Activated T-helper 1 cell treated with anti-CD3 and anti-CD28 coated beads, Interleukin-12 subunit alpha, Interleukin-12 subunit beta, Interleukin-2, Interleukin-4 antibody, amounts not matched to agents 30 ng/mL and 10 ng/mL and 1 ng/mL, durations not matched to agents 14 hours and 24 hours and 36 hours (primary cell): ENCODE measurements around the gene SF3B3. TPM values are rescaled to one million over a fixed set of nuclear protein-coding genes. Genes with fewer than 3 reads are reported as not detected.
"Not testable (repeated sequence)": the region's sequence is repeated elsewhere in the genome, so short reads cannot be mapped to it uniquely, and the experiment has no call there.

Experiments
- DNase-seq: peaks from one replicate; pipeline ENCODE4 v3.0.0; 2021; ENCODE audit warnings: low spot score
- H3K27ac Mint-ChIP-seq: one replicate; pipeline ENCODE4 v1.8.0; 2021; ENCODE audit warnings: mild to moderate bottlenecking, mixed read lengths
- H3K27me3 Mint-ChIP-seq: one replicate; pipeline ENCODE4 v1.8.0; 2022; ENCODE audit warnings: mild to moderate bottlenecking, moderate library complexity, mixed read lengths; ENCODE audit not compliant: insufficient read depth
- H3K36me3 Mint-ChIP-seq: one replicate; pipeline ENCODE4 v1.8.0; 2021; ENCODE audit warnings: low read depth, mixed read lengths
- H3K4me1 Mint-ChIP-seq: one replicate; pipeline ENCODE4 v1.8.0; 2021; ENCODE audit warnings: low read depth, mixed read lengths
- H3K4me3 Mint-ChIP-seq: one replicate; pipeline ENCODE4 v1.8.0; 2021; ENCODE audit warnings: mild to moderate bottlenecking, moderate library complexity, mixed read lengths
- H3K9me3 Mint-ChIP-seq: one replicate; pipeline ENCODE4 v1.8.0; 2021; ENCODE audit warnings: mixed read lengths
- intact Hi-C: fragments of 100-400 bp; cut with micrococcal nuclease; formaldehyde crosslinking; loops from one replicate; pipeline ENCODE4 v1.15.1; 2024
- total RNA-seq: library from RNA; stranded (reverse); gene quantifications from 2 replicates; pipeline ENCODE4 v1.2.3, GENCODE V29; 2022

The SF3B3 gene
- total RNA-seq, 1 donor from 2014 or later = 532 TPM

DNA sequence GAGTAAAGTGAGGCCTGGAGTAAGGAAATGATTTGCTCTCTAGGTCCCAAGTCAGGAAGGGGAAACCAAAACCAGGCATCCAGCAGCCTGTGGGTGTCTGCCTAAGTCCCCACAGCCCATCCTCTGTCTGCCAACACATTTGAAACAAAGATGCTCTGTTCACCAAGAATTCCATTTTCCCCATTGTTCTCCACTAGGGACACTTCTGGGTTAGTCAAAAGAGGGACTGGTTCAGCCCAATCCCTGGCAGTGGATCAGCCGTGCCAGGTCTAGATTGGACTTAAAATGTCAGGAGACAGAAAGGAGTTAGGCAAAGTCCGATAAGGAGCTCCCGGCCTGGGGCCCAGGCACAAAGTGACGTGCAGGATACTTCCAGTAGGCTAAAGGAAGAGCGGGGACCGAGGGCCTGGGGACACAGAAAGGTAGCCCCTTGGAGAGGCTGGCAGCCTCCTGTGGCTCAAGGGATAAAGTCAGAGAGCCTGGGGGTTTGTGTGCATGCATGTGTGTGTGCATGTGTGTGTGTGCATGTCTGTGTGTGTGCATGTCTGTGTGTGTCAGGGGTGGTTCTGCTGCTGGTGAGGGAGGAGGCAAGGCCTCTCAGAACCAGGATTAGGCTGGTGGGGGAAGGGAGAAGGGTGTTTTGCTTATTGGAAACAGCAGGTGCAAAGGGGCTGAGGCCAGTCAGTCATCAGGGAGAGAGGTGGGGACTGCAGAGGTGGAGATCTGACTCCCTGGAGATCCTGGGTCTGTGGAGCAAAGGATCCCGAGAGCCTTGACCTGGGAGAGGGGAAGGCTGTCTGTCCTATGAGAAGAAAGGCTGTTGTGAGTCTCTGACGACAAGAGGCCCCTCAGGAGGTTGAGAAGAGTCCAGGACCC is 81.0 kb downstream of the SF3B3 start:
- Mint-ChIP-seq H3K27ac (no peak overlapping the region), H3K9me3 (no peaks in the 10 kb centered on the region), H3K4me3 (no peak overlapping the region), H3K27me3 (peaks cover 5% of the 10 kb centered on the region), H3K4me1 (no peaks in the 10 kb centered on the region), H3K36me3 (no peaks in the 10 kb centered on the region)
- DNase-seq = no peak
- intact Hi-C loops = no loop called here

DNA sequence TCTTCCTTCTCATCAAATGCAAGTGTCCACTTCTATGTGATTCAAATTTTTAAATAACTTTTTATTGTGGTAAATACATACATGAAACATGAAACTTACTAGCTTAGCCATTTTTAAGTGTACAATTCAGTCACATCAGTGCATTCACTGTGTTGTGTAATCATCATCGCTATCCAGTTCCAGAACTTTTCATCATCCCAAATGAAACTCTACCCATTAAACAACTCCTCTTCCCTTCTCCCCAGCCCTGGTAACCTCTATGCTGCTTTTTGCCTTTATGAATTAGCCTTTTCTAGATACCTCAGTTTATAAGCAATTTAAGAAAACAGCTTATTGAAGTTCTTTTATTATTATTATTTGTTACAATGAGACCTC is 81.7 kb downstream of the SF3B3 start:
- intact Hi-C loops = no loop called here
- Mint-ChIP-seq H3K27ac (no peak overlapping the region), H3K9me3 (no peaks in the 10 kb centered on the region), H3K4me1 (no peaks in the 10 kb centered on the region), H3K27me3 (peaks cover 5% of the 10 kb centered on the region), H3K36me3 (no peaks in the 10 kb centered on the region), H3K4me3 (no peak overlapping the region)
- DNase-seq = no peak

DNA sequence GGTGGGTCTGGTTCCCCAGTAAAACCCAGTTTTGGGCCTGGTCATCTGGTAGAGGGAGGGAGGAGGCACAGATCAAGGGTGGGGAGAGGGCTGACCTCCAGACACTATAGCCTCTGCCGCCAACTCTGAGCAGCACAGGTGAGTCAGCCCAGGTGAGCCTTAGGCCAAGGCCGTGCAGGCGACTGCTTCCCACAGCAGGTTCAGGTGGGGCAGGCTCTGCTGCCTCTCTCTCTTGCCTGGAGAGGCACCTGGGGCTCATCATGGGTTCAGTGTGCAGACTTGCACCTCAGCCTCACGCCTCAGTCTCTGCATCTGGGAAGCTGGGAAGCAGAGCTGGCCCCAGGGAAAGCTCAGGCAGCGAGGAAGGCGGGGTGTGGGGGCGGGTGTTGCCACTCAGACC is 84.9 kb downstream of the SF3B3 start:
- intact Hi-C loops = no loop called here
- Mint-ChIP-seq H3K4me3 (no peak overlapping the region), H3K4me1 (no peaks in the 10 kb centered on the region), H3K9me3 (no peaks in the 10 kb centered on the region), H3K36me3 (no peaks in the 10 kb centered on the region), H3K27me3 (no peaks in the 10 kb centered on the region), H3K27ac (no peak overlapping the region)
- DNase-seq = no peak

DNA sequence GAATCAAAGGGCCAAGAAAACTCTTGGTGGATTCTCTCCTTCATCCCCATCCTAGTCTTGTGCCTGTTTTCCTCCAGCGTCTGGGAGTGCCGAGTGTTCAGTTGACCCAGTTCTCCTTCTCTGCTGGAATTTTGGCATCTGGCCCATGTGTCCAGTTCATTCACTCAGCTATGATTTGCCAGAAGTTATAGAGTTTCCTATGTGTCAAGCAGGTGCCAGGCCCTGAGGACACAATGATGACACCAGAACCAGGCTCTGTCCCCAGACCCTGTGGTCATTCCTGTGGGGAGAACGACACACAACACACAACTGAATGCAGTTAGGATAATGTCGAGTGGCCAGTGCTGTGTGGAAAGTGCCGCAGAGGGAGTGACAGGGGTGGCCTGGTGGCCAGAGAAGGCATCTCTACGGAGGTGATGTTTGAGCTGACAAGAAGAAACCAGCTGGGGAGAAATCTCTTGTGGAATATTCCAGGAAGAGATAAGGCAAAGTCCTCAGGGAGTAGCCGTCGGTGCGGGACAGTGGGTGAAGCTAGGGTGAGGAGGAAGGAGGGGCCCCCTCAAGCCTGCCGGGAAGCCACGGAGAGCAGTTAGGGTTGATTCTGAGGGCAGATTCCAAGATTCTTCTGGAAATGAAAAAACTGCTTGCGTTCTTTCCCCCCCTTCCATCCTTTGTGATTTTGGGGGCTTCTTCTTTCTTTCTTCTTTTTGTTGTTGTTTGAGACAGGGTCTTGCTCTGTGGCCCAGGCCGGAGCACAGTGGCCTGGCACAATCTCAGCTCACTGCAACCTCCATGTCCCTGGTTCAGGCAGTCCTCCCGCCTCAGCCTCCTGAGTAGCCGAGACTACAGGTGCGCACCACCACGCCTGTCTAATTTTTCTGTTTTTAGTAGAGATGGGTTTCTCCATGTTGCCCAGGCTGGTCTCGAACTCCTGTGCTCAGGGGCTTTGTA is 86.9 kb downstream of the SF3B3 start:
- no peak for DNase-seq
- Mint-ChIP-seq H3K9me3 (no peaks in the 10 kb centered on the region), H3K4me1 (no peaks in the 10 kb centered on the region), H3K27me3 (no peaks in the 10 kb centered on the region), H3K27ac (no peak overlapping the region), H3K4me3 (no peak overlapping the region), H3K36me3 (no peaks in the 10 kb centered on the region)
- intact Hi-C loops = no loop called here

DNA sequence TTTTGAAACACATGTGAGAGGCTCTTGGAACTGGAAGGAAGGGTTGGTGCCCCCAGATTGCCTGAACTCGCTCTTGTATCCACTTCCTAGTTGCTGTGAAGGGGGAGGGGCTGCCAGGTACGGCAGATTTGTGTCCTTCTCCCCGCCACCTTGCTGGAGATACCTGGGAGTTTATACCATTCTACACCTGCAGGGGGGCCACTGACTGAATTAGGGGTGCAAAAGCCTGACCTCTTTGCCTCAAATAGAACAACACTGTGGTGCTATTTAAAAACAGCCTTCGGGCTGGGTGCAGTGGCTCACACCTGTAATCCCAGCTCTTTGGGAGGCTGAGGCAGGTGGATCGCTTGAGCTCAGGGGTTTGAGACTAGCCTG is 87.6 kb downstream of the SF3B3 start:
- Mint-ChIP-seq H3K9me3 (no peaks in the 10 kb centered on the region), H3K36me3 (no peaks in the 10 kb centered on the region), H3K4me3 (no peak overlapping the region), H3K27me3 (no peaks in the 10 kb centered on the region), H3K27ac (no peak overlapping the region), H3K4me1 (no peaks in the 10 kb centered on the region)
- intact Hi-C loops = no loop called here
- DNase-seq = no peak

DNA sequence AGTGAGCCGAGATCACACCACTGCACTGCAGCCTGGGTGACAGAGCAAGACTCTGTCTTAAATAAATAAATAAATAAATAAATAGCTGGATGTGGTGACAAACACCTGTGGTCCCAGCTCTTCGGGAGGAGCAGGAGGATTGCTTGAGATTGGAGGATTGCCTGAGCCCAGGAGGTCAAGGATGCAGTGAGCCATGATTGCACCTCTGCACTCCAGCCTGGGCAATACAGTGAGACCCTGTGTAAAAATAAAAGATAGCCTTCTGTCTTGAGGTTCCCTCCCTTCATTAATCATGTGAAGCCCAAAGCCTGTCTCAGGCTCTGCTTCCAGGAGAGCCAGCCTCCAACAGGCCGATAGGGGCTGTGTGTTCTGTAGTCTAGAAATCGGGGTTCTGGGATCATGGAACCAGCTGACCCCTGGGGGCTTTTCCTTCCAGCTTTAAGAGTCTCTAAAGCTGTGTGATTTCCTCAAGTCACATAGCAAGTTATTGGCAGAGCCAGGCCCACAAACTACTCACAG is 88.2 kb downstream of the SF3B3 start:
- Mint-ChIP-seq H3K4me3 (no peak overlapping the region), H3K4me1 (no peaks in the 10 kb centered on the region), H3K36me3 (no peaks in the 10 kb centered on the region), H3K9me3 (no peaks in the 10 kb centered on the region), H3K27ac (no peak overlapping the region), H3K27me3 (no peaks in the 10 kb centered on the region)
- no peak for DNase-seq
- intact Hi-C loops = no loop called here

DNA sequence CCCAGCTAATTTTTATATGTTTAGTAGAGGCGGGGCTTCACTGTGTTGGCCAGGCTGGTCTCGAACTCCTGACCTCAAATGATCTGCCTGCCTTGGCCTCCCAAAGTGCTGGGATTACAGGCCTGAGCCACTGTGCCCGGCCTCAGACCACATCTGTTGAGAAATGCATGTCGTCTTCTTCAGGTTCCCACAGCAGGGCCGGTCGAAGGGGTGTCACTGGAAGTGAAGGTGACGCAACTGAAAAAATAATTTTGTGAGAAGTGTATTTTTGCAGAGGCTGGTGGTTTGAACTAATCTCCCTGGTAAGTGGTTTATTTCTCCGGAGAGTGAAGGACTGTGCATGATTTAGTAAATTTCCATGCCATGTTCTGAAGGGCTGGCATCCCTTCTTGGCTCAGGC is 89.3 kb downstream of the SF3B3 start:
- Mint-ChIP-seq H3K36me3 (no peaks in the 10 kb centered on the region), H3K27me3 (no peaks in the 10 kb centered on the region), H3K9me3 (no peaks in the 10 kb centered on the region), H3K27ac (no peak overlapping the region), H3K4me3 (no peak overlapping the region), H3K4me1 (no peaks in the 10 kb centered on the region)
- intact Hi-C loops = no loop called here
- no peak for DNase-seq

DNA sequence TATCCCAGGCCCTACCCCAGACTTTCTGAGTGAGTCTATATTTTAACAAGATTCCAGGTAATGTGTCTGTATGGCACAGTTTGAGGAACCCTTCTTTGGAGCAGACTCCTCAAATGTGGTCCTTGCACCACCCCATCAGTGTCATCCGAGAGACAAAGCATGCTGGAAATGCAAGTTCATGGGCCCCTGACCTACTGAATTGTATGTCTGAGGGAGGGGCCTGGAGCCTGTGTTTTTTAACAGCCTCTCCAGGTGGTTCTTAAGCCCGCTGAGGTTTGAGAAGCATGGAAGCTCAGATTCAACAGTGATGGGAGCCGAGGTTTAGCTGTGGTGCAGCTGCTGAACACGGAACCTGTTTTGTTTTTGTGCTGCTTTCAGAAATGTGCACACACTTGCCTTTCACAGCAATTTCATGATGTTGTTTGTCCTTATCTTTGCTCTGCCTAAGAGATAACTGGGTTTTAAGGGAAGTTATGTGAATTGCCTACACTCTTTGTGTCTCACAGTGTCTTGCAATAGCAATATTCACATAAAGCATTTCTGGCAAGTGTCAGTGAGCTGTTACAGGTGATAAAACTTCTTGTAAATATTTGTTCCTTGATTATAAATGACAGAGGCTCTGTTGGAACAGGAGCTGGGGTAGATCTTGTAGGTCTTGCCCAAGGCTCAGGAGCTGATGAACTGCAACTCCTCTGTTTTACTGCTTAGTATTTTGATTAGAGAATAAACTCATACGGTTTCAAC is 90.8 kb downstream of the SF3B3 start:
- Mint-ChIP-seq H3K36me3 (no peaks in the 10 kb centered on the region), H3K27ac (no peak overlapping the region), H3K4me1 (no peaks in the 10 kb centered on the region), H3K9me3 (no peaks in the 10 kb centered on the region), H3K4me3 (no peak overlapping the region), H3K27me3 (no peaks in the 10 kb centered on the region)
- intact Hi-C loops = no loop called here
- no peak for DNase-seq

DNA sequence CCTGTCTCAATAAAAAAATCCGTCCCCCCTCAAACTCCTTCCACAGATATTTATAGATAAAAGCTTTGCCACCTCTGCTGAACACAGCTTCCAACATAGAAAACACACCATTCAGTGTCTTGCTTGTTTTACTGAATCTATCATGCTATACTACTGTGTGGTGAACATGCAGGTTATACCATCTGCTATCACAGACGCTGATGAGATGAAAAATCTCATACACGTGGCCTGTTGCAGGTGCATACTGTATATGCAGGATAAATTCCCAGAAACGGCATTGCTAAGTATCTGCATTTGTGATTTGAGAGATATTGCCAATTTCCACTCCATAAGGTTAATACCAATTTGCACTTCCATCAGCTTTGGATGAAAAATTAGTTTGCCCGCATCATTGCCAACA is 92.3 kb downstream of the SF3B3 start:
- no peaks in the 10 kb centered on the region for H3K27me3 Mint-ChIP-seq
- no peaks in the 10 kb centered on the region for H3K36me3 Mint-ChIP-seq
- no peaks in the 10 kb centered on the region for H3K9me3 Mint-ChIP-seq

DNA sequence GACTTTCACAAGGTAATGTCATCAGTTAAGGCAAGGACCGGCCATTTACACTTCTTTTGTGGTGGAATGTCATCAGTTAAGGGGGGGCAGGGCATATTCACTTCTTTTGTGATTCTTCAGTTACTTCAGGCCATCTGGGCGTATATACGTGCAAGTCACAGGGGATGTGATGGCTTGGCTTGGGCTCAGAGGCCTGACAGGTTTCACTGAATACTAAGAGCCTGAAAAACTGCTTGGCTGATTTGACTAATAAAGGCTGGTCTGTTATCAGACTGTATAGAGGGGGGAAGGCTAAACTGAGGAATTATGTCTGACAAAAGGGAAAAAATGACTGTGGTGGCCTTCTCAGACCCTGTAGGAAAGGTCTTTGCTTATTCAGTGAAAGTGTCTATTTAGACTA is 98.2 kb downstream of the SF3B3 start:
- H3K27me3 Mint-ChIP-seq, H3K9me3 Mint-ChIP-seq, H3K36me3 Mint-ChIP-seq, intact Hi-C loops, H3K27ac Mint-ChIP-seq, H3K4me3 Mint-ChIP-seq, H3K4me1 Mint-ChIP-seq, DNase-seq: not testable (repeated sequence)

More for the DNA sequence above, 92.3 kb downstream of the SF3B3 start:
- DNase-seq = no peak
- no peaks in the 10 kb centered on the region for H3K4me1 Mint-ChIP-seq
- no peak overlapping the region for H3K4me3 Mint-ChIP-seq
- no peak overlapping the region for H3K27ac Mint-ChIP-seq
- intact Hi-C loops = no loop called here
